Measurements from ENCODE around the gene PACRGL.
"Not testable (repeated sequence)": the region's sequence is repeated elsewhere in the genome, so short reads cannot be mapped to it uniquely, and the experiment has no call there.

- TF ChIP-seq CTCF, POLR2A (IDR thresholded peaks at IDR 0.05): not testable (repeated sequence)
Measured at GRCh38 chr4:20746000-20746399, 45.7 kb downstream of the PACRGL start.
